M059J (cell line): ENCODE data around the gene EXOC5. TPM values are rescaled to one million over a fixed set of nuclear protein-coding genes. Genes with fewer than 3 reads are reported as not detected.

Experiments
- DNase-seq: peaks from one replicate; pipeline ENCODE4 v3.0.0-alpha.2; 2012; ENCODE audit warnings: low read depth
- total RNA-seq: library from RNA; depleted of rRNA; stranded (reverse); fragments of >200 nt; shearing (Covaris generic); gene quantifications from 2 replicates; pipeline ENCODE4 v1.2.3, GENCODE V29; 2014; rRNA removed

The EXOC5 gene
- total RNA-seq, 1 experiment from 2014 or later: 49.1 TPM

DNA sequence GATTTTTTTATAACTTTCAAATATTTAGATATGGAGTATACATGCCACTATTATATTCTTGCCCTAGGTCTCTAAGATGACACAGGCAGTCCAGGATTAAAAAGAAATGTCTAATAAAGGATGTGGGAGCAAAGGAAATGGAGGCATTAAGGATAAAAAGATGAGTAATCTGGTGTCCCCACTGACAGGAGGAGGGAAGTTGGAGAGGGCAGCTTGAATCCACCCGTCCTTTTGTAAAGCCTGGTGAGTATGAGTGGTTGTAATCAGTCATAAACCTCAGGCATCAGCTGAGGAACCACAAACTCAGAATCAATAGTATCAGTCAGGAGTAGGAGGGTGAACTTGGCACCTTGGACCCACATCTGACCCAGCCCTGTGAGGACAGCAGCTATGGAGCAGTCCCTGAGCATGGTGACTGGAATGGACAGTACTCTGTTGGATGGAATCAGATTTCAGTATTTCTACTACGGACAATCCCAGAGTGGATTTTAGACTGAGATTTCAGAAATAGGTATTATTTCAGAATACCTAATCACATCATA lies 100.5 kb downstream of the EXOC5 start:
- DNase-seq: no peak

DNA sequence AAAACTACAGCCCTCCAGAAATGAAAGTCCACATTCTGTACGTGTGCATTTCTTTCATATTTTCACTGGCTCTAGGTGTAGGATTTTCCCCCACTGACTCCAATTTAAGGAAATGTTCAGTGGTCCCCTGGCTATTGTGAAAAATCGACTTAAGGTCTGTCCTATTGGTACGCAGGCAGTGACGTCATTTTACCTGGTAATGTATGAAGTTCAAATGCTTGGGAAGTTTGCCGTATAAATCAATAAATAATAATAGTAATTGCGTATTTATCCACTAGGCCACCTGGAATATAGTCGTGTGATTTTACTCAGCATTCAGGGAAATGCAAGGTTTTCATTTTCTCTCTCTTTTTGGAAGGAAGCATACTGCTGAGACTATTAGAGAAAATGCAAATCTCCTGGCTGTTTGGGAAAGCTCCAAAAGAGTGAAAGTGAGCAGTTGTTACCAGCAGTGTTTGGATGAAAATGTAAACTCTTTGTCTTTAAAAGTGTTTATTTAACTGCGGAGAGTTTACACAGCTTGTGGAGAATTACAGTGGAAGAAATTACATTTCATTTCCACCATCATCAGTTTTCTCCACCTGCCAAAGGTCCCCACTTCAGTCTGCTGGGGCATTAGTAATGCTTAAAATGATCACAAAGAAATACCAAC lies 107.0 kb downstream of the EXOC5 start:
- DNase-seq: no peak

DNA sequence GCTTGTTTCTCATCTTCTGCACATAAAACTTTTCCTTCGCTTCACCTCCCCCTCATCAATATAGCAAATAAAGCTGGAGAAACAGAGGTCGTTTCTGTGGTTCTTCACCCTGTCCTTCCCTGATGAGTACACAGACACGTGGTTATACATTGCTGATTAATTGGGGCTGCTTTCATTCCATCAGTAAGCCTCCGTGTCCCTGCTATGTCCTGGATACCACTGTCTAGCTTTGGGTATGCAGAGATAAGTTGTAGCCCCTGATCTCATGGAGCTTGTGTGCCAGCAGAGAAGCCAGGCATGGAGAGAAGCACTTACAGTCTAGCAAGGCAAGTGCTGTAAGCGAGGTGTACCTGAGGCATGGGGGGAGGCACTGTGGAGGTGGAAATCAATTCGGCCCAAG lies 108.4 kb downstream of the EXOC5 start:
- DNase-seq: no peak

DNA sequence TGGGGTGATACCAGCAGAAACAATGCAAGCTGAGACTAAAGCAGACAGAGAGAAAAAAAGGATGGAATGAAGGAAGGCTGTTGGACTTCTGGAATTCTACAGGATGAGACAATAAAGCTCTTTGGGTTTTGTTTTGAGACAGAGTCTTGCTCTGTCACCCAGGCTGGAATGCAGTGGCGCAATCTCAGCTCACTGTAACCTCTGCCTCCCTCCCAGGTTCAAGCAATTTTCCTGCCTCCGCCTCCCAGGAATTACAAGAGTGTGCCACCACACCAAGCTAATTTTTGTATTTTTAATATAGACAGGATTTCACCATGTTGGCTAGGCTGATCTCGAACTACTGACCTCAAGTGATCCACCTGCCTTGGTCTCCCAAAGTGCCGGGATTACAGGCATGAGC lies 115.4 kb downstream of the EXOC5 start:
- no peak for DNase-seq

Other genes with a start within 250 kb of the EXOC5 start
- gene AP5M1, start 66 bp upstream of the EXOC5 start, total RNA-seq: 39.5 and 46.9 TPM in 2 replicates
- 12.9 and 19.1 TPM in 2 replicates for gene NAA30, start 121.7 kb upstream of the EXOC5 start, total RNA-seq
- gene CCDC198, start 225.0 kb upstream of the EXOC5 start, total RNA-seq: not detected in 2 replicates